T-helper 1 cell treated with Interleukin-12 subunit alpha and Interleukin-12 subunit beta and Interleukin-4 antibody, amounts not matched to agents 30 μg/mL and 1 μg/mL, for 36 hours (primary cell): ENCODE results near the gene CYP2U1.

Source experiments
- H3K27ac Mint-ChIP-seq: one replicate; pipeline ENCODE4 v1.8.0; 2021; ENCODE audit warnings: mild to moderate bottlenecking, mixed read lengths
- H3K27me3 Mint-ChIP-seq: one replicate; pipeline ENCODE4 v1.8.0; 2021; ENCODE audit warnings: low read depth, mixed read lengths
- H3K36me3 Mint-ChIP-seq: one replicate; pipeline ENCODE4 v1.8.0; 2021; ENCODE audit warnings: low read depth, mixed read lengths
- H3K4me1 Mint-ChIP-seq: one replicate; pipeline ENCODE4 v1.8.0; 2021; ENCODE audit warnings: low read depth, mixed read lengths
- H3K4me3 Mint-ChIP-seq: one replicate; pipeline ENCODE4 v1.8.0; 2021; ENCODE audit warnings: mild to moderate bottlenecking, moderate library complexity, mixed read lengths
- H3K9me3 Mint-ChIP-seq: one replicate; pipeline ENCODE4 v1.8.0; 2021; ENCODE audit warnings: mixed read lengths

The CYP2U1 gene

GRCh38 chr4:107987916-107988762, 56.8 kb downstream of the CYP2U1 start:
- no peaks in the 10 kb centered on the region for H3K36me3 Mint-ChIP-seq
- no peak overlapping the region for H3K4me3 Mint-ChIP-seq
- no peaks in the 10 kb centered on the region for H3K27me3 Mint-ChIP-seq
- H3K4me1 Mint-ChIP-seq: peaks cover 21% of the 10 kb centered on the region
- no peaks in the 10 kb centered on the region for H3K9me3 Mint-ChIP-seq
- H3K27ac Mint-ChIP-seq: no peak overlapping the region

GRCh38 chr4:107988763-107989035, 57.4 kb downstream of the CYP2U1 start:
- H3K36me3 Mint-ChIP-seq: no peaks in the 10 kb centered on the region
- H3K9me3 Mint-ChIP-seq: no peaks in the 10 kb centered on the region
- no peaks in the 10 kb centered on the region for H3K27me3 Mint-ChIP-seq
- no peak overlapping the region for H3K27ac Mint-ChIP-seq
- no peak overlapping the region for H3K4me3 Mint-ChIP-seq
- H3K4me1 Mint-ChIP-seq: peaks cover 23% of the 10 kb centered on the region

GRCh38 chr4:107989162-107989536, 57.8 kb downstream of the CYP2U1 start:
- Mint-ChIP-seq H3K4me1 (peaks cover 23% of the 10 kb centered on the region), H3K27me3 (no peaks in the 10 kb centered on the region), H3K9me3 (no peaks in the 10 kb centered on the region), H3K36me3 (no peaks in the 10 kb centered on the region), H3K4me3 (peak overlapping the region; percentile 83), H3K27ac (peak overlapping the region; percentile 84)

GRCh38 chr4:107989537-107990386, 58.4 kb downstream of the CYP2U1 start, which contains the start of gene HADH:
HADH (plus strand) TSS chr4:107989889; CDS start chr4:107989933, 44 bp downstream.
- H3K36me3 Mint-ChIP-seq: no peaks in the 10 kb centered on the region
- H3K27me3 Mint-ChIP-seq: no peaks in the 10 kb centered on the region
- no peaks in the 10 kb centered on the region for H3K9me3 Mint-ChIP-seq
- H3K4me1 Mint-ChIP-seq: peaks cover 24% of the 10 kb centered on the region
- H3K4me3 Mint-ChIP-seq: peak within 1 kb of the TSS; percentile 95
- peak within 1 kb of the TSS; percentile 92 for H3K27ac Mint-ChIP-seq

- Mint-ChIP-seq H3K4me1 (peaks cover 35% of the 10 kb centered on the region), H3K27ac (no peak overlapping the region), H3K9me3 (no peaks in the 10 kb centered on the region), H3K4me3 (no peak overlapping the region), H3K27me3 (no peaks in the 10 kb centered on the region), H3K36me3 (peaks cover 14% of the 10 kb centered on the region)
These were observed 60.7 kb downstream of the CYP2U1 start for GRCh38 chr4:107991945-107992630.

- H3K27me3 Mint-ChIP-seq: no peaks in the 10 kb centered on the region
These were observed 62.6 kb downstream of the CYP2U1 start for GRCh38 chr4:107993969-107994368.

GRCh38 chr4:107994894-107995293, 63.5 kb downstream of the CYP2U1 start:
- Mint-ChIP-seq H3K4me1 (peaks cover 39% of the 10 kb centered on the region), H3K9me3 (no peaks in the 10 kb centered on the region), H3K27me3 (no peaks in the 10 kb centered on the region), H3K27ac (no peak overlapping the region), H3K36me3 (peaks cover 19% of the 10 kb centered on the region), H3K4me3 (no peak overlapping the region)

More at GRCh38 chr4:107993969-107994368, 62.6 kb downstream of the CYP2U1 start:
- Mint-ChIP-seq H3K36me3 (peaks cover 16% of the 10 kb centered on the region), H3K9me3 (no peaks in the 10 kb centered on the region), H3K4me1 (peaks cover 38% of the 10 kb centered on the region), H3K4me3 (no peak overlapping the region), H3K27ac (no peak overlapping the region)

GRCh38 chr4:107996949-107997788, 65.8 kb downstream of the CYP2U1 start:
- Mint-ChIP-seq H3K4me3 (no peak overlapping the region), H3K27me3 (no peaks in the 10 kb centered on the region), H3K36me3 (peaks cover 29% of the 10 kb centered on the region), H3K4me1 (peaks cover 37% of the 10 kb centered on the region), H3K27ac (no peak overlapping the region), H3K9me3 (no peaks in the 10 kb centered on the region)

GRCh38 chr4:107997794-107998193, 66.4 kb downstream of the CYP2U1 start:
- H3K4me3 Mint-ChIP-seq: no peak overlapping the region
- peaks cover 34% of the 10 kb centered on the region for H3K4me1 Mint-ChIP-seq
- no peak overlapping the region for H3K27ac Mint-ChIP-seq
- no peaks in the 10 kb centered on the region for H3K27me3 Mint-ChIP-seq
- peaks cover 31% of the 10 kb centered on the region for H3K36me3 Mint-ChIP-seq
- no peaks in the 10 kb centered on the region for H3K9me3 Mint-ChIP-seq

- H3K9me3 Mint-ChIP-seq: no peaks in the 10 kb centered on the region
- H3K4me3 Mint-ChIP-seq: no peak overlapping the region
- H3K4me1 Mint-ChIP-seq: peaks cover 40% of the 10 kb centered on the region
- H3K36me3 Mint-ChIP-seq: peaks cover 37% of the 10 kb centered on the region
- H3K27me3 Mint-ChIP-seq: no peaks in the 10 kb centered on the region
- H3K27ac Mint-ChIP-seq: no peak overlapping the region
These were observed 68.7 kb downstream of the CYP2U1 start for GRCh38 chr4:107999932-108000539.

GRCh38 chr4:108001540-108002135, 70.3 kb downstream of the CYP2U1 start:
- H3K4me1 Mint-ChIP-seq: peaks cover 39% of the 10 kb centered on the region
- H3K27me3 Mint-ChIP-seq: no peaks in the 10 kb centered on the region
- no peak overlapping the region for H3K4me3 Mint-ChIP-seq
- H3K27ac Mint-ChIP-seq: no peak overlapping the region
- no peaks in the 10 kb centered on the region for H3K9me3 Mint-ChIP-seq
- peaks cover 28% of the 10 kb centered on the region for H3K36me3 Mint-ChIP-seq
